ENCODE measurements around the gene MYO1D.

GRCh38 chr17:32445971-32446370 is 431.0 kb downstream of the MYO1D start:
- TF ChIP-seq CTCF (IDR thresholded peaks at IDR 0.05): no peak
- TF ChIP-seq EZH2 (IDR thresholded peaks at IDR 0.05; ENCODE audit: borderline replicate concordance, insufficient read depth, low read depth, low read length, poor library complexity, severe bottlenecking): no peak
